A673 (cell line): ENCODE data around the gene CTNNA1.

Experiments
- EZH2 ChIP-seq: fragments of 200-600 bp; sonication (generic); IDR thresholded peaks from 2 replicates; pipeline ENCODE4 v1.6.1; 2017; ENCODE audit warnings: borderline replicate concordance, low read depth, mild to moderate bottlenecking, mixed read lengths, antibody characterized with exemption, low read length; ENCODE audit not compliant: poor library complexity, severe bottlenecking
- TF ChIP-seq, protein P1 (sequence below): fragments of 300-800, 200-600 bp; sonication (generic); conservative IDR thresholded peaks from 2 replicates; pipeline ENCODE4 v1.5.1; 2017; ENCODE audit warnings: low read depth, mild to moderate bottlenecking, antibody characterized with exemption, low read length, moderate library complexity, mixed read lengths

DNA sequence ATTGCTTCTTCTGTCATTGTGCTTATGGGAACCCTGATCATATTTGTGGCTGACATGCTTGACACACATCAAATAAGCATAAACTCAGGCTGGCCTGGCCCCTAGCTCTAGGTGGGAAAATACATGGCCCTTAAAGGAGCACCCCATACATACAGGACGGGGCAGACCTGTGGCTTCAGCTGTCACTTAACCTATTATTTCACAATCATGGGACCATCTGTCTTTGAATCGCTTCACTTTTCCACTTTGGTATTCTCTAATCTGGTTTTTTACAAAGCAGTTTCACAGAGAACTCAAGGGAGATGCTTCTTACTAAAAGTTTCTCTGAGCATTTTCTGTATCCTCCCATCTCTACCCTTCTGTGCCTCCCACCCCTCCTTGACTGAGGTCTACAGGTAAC, 156.5 kb downstream of the CTNNA1 start:
- TF ChIP-seq, protein P1, sequence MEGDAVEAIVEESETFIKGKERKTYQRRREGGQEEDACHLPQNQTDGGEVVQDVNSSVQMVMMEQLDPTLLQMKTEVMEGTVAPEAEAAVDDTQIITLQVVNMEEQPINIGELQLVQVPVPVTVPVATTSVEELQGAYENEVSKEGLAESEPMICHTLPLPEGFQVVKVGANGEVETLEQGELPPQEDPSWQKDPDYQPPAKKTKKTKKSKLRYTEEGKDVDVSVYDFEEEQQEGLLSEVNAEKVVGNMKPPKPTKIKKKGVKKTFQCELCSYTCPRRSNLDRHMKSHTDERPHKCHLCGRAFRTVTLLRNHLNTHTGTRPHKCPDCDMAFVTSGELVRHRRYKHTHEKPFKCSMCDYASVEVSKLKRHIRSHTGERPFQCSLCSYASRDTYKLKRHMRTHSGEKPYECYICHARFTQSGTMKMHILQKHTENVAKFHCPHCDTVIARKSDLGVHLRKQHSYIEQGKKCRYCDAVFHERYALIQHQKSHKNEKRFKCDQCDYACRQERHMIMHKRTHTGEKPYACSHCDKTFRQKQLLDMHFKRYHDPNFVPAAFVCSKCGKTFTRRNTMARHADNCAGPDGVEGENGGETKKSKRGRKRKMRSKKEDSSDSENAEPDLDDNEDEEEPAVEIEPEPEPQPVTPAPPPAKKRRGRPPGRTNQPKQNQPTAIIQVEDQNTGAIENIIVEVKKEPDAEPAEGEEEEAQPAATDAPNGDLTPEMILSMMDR, result no peak
- TF ChIP-seq EZH2, result no peak
